Ishikawa (cell line): ENCODE data around the gene CACFD1.

Experiments used
- TAF1 ChIP-seq: IDR thresholded peaks from 2 replicates; pipeline ENCODE4 v1.6.1; 2012; ENCODE audit warnings: low read depth, mild to moderate bottlenecking
- YY1 ChIP-seq: IDR thresholded peaks from 2 replicates; pipeline ENCODE4 v1.6.1; 2012; ENCODE audit warnings: low read depth

GRCh38 chr9:133493845-133494540 lies 34.2 kb downstream of the CACFD1 start:
- no peak for TF ChIP-seq TAF1
- no peak for TF ChIP-seq YY1
